ENCODE measurements around the gene SERPINC1. TPM values are rescaled to one million over a fixed set of nuclear protein-coding genes. Genes with fewer than 3 reads are reported as not detected.

SERPINC1 gene
- total and polyA plus RNA-seq, 8 donors = 0.18 to 0.89 (median 0.20) TPM; not detected in 5

DNA sequence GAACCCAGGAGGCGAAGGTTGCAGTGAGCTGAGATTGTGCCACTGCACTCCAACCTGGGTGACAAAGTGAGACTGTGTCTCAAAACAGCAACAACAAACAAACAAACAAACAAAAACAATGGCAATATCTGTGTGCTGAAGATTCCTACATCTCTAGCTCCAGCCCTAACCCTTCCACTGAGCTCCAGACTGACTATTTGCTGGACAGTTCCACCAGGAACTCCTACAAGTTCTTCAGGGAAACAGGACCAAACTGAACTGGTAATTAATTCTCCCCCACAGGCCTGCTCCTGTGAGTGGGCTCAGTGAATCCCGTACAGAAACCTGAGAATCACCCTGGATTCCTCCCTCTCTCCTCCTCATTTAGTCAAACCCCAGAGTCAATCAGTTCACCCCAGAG is 1.5 kb downstream of the SERPINC1 start:
- TF ChIP-seq EP300 (IDR thresholded peaks at IDR 0.05) = no peak
- no peak for TF ChIP-seq POLR2A (IDR thresholded peaks at IDR 0.05)
- no peak for TF ChIP-seq POLR2AphosphoS5 (IDR thresholded peaks at IDR 0.05)
- TF ChIP-seq, protein P1, sequence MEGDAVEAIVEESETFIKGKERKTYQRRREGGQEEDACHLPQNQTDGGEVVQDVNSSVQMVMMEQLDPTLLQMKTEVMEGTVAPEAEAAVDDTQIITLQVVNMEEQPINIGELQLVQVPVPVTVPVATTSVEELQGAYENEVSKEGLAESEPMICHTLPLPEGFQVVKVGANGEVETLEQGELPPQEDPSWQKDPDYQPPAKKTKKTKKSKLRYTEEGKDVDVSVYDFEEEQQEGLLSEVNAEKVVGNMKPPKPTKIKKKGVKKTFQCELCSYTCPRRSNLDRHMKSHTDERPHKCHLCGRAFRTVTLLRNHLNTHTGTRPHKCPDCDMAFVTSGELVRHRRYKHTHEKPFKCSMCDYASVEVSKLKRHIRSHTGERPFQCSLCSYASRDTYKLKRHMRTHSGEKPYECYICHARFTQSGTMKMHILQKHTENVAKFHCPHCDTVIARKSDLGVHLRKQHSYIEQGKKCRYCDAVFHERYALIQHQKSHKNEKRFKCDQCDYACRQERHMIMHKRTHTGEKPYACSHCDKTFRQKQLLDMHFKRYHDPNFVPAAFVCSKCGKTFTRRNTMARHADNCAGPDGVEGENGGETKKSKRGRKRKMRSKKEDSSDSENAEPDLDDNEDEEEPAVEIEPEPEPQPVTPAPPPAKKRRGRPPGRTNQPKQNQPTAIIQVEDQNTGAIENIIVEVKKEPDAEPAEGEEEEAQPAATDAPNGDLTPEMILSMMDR (IDR thresholded peaks at IDR 0.05) = no peak
- intact Hi-C loops (cut with DNase I; ENCODE audit: low total_unique reads) = no loop called here
- Histone ChIP-seq H3K9me3 (no peaks in the 10 kb centered on the region), H3K27ac (no peak overlapping the region), H3K4me3 (no peak overlapping the region), H3K27me3 (no peaks in the 10 kb centered on the region), H3K4me1 (no peaks in the 10 kb centered on the region), H3K36me3 (no peaks in the 10 kb centered on the region)
- DNase-seq = no peak
- 85 to 95% (median 90%) methylated on average over 2 of the region's 2 CpGs for WGBS, 5 donors

- peak; percentile 37 to 38 for DNase-seq
- H3K4me1 ChIP-seq = no peaks in the 10 kb centered on the region
- H3K27ac ChIP-seq = no peak overlapping the region
- H3K36me3 ChIP-seq = no peaks in the 10 kb centered on the region
- intact Hi-C loops (cut with DNase I; ENCODE audit: low total_unique reads) = no loop called here
- no peaks in the 10 kb centered on the region for H3K27me3 ChIP-seq
- TF ChIP-seq EP300 (IDR thresholded peaks at IDR 0.05) (no peak), POLR2A (IDR thresholded peaks at IDR 0.05) (no peak), POLR2AphosphoS5 (IDR thresholded peaks at IDR 0.05) (no peak)
- TF ChIP-seq, protein P1 (IDR thresholded peaks at IDR 0.05) = peak in 4 of 7 experiments; percentile 4 to 44 (median 28)
- no peak overlapping the region for H3K4me3 ChIP-seq
- 84 to 88% (median 87%) methylated on average over 13 of the region's 13 CpGs for WGBS, 5 donors
- no peaks in the 10 kb centered on the region for H3K9me3 ChIP-seq
These were observed 2.7 kb downstream of the SERPINC1 start for GRCh38 chr1:173914366-173914871.

DNA sequence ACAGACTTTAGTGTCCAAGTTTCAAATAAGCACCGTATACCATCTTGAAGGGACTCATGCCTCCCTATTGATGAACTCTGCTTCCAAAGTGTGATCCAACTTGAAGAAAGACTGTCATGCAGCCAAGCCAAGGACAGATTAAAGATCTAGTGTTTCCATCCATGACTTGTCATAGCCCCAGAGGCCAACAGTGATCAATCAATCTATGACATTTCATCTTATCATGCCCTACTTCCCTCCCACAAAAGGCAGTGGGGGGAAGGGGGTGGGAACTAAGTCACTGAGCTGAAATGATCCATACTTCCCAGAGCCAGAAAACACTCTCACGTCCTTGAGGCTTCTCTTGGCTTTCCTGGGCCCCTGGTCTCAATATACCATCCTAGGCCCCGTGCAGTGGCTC is 4.0 kb downstream of the SERPINC1 start:
- H3K27ac ChIP-seq = no peak overlapping the region
- intact Hi-C loops (cut with DNase I; ENCODE audit: low total_unique reads) = no loop called here
- no peak for TF ChIP-seq POLR2AphosphoS5 (IDR thresholded peaks at IDR 0.05)
- TF ChIP-seq EP300 (IDR thresholded peaks at IDR 0.05) = no peak
- TF ChIP-seq, protein P1 (IDR thresholded peaks at IDR 0.05) = no peak
- TF ChIP-seq POLR2A (IDR thresholded peaks at IDR 0.05) = no peak
- no peaks in the 10 kb centered on the region for H3K36me3 ChIP-seq
- no peak for DNase-seq
- WGBS, 5 donors = 92 to 100% (median 95%) methylated on average over 3 of the region's 3 CpGs
- no peaks in the 10 kb centered on the region for H3K4me1 ChIP-seq
- H3K4me3 ChIP-seq = no peak overlapping the region
- no peaks in the 10 kb centered on the region for H3K9me3 ChIP-seq
- H3K27me3 ChIP-seq = no peaks in the 10 kb centered on the region

DNA sequence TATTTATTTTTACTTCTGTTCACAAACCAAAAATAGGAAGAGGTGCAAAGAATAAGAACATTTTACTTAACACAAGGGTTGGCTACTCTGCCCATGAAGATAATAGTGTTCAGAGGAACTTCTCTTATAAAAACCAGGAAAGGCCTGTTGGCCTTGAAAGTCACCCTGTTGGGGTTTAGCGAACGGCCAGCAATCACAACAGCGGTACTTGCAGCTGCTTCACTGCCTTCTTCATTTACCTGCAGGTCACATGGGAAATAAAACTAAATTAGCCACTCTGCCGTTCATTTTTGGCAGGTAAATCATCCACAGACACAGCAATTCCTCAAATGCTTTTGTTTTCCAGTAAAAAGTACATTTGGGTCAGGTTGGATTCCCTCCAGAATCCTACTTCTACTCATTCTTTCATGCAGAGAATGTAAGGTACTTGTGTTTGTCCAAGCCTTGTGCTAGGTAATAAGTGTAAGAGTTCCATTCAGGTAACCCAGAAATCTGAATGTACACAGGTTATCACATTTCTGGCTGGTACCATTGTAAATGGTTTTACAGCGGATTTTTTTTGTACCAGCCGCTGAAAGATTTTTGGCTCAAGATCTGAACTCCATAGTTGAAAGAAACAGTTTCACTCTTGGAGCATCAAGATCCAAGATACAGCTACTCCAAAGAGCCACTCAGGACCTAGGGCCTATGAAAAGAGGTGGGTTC is 13.1 kb downstream of the SERPINC1 start:
- Histone ChIP-seq H3K4me3 (no peak overlapping the region), H3K4me1 (peaks cover 0 to 27% (median 13%) of the 10 kb centered on the region in 4 donors), H3K27me3 (no peaks in the 10 kb centered on the region), H3K36me3 (no peaks in the 10 kb centered on the region), H3K27ac (peak overlapping the region in 3 of 5 donors; percentile 12 to 39 (median 13)), H3K9me3 (no peaks in the 10 kb centered on the region)
- WGBS, 5 donors = 32 to 59% (median 37%) methylated on average over 6 of the region's 6 CpGs
- no peak for DNase-seq
- TF ChIP-seq, protein P1 (IDR thresholded peaks at IDR 0.05) = no peak
- no peak for TF ChIP-seq POLR2A (IDR thresholded peaks at IDR 0.05)
- no peak for TF ChIP-seq EP300 (IDR thresholded peaks at IDR 0.05)
- no peak for TF ChIP-seq POLR2AphosphoS5 (IDR thresholded peaks at IDR 0.05)
- intact Hi-C loops (cut with DNase I; ENCODE audit: low total_unique reads) = no loop called here
